ENCODE data around the gene CELSR3. TPM values are rescaled to one million over a fixed set of nuclear protein-coding genes. Genes with fewer than 3 reads are reported as not detected.

Gene CELSR3
- total RNA-seq, 6 experiments from 2014 or later: 1.9 to 5.0 (median 3.4) TPM

GRCh38 chr3:48644898-48645760 is 17.6 kb downstream of the CELSR3 start:
- no peaks in the 10 kb centered on the region for H3K4me1 Mint-ChIP-seq (ENCODE audit: low read depth)
- no peak overlapping the region for H3K27ac Mint-ChIP-seq
- DNase-seq: no peak
- H3K4me3 Mint-ChIP-seq: no peak overlapping the region
- H3K36me3 Mint-ChIP-seq (ENCODE audit: low read depth): no peaks in the 10 kb centered on the region
- peaks cover 8% of the 10 kb centered on the region for H3K27me3 Mint-ChIP-seq (ENCODE audit: insufficient read depth)
- TF ChIP-seq CTCF (IDR thresholded peaks at IDR 0.05): no peak
- no peaks in the 10 kb centered on the region for H3K9me3 Mint-ChIP-seq

GRCh38 chr3:48642605-48643004 is 20.1 kb downstream of the CELSR3 start:
- no peaks in the 10 kb centered on the region for H3K9me3 Mint-ChIP-seq
- H3K4me1 Mint-ChIP-seq (ENCODE audit: low read depth): no peaks in the 10 kb centered on the region
- H3K27ac Mint-ChIP-seq: no peak overlapping the region
- no peak for DNase-seq
- H3K36me3 Mint-ChIP-seq (ENCODE audit: low read depth): no peaks in the 10 kb centered on the region
- H3K4me3 Mint-ChIP-seq: no peak overlapping the region
- peaks cover 8% of the 10 kb centered on the region for H3K27me3 Mint-ChIP-seq (ENCODE audit: insufficient read depth)
- no peak for TF ChIP-seq CTCF (IDR thresholded peaks at IDR 0.05)

GRCh38 chr3:48641396-48641795 is 21.3 kb downstream of the CELSR3 start:
- Mint-ChIP-seq H3K27me3 (ENCODE audit: insufficient read depth) (peaks cover 8% of the 10 kb centered on the region), H3K9me3 (no peaks in the 10 kb centered on the region), H3K27ac (no peak overlapping the region), H3K4me3 (no peak overlapping the region), H3K36me3 (ENCODE audit: low read depth) (no peaks in the 10 kb centered on the region), H3K4me1 (ENCODE audit: low read depth) (peaks cover 11% of the 10 kb centered on the region)
- DNase-seq: no peak
- TF ChIP-seq CTCF (IDR thresholded peaks at IDR 0.05): no peak

GRCh38 chr3:48639944-48640606 is 22.6 kb downstream of the CELSR3 start:
- H3K27me3 Mint-ChIP-seq (ENCODE audit: insufficient read depth): peaks cover 8% of the 10 kb centered on the region
- no peaks in the 10 kb centered on the region for H3K9me3 Mint-ChIP-seq
- no peaks in the 10 kb centered on the region for H3K36me3 Mint-ChIP-seq (ENCODE audit: low read depth)
- H3K27ac Mint-ChIP-seq: no peak overlapping the region
- H3K4me1 Mint-ChIP-seq (ENCODE audit: low read depth): peaks cover 17% of the 10 kb centered on the region
- no peak for TF ChIP-seq CTCF (IDR thresholded peaks at IDR 0.05)
- DNase-seq: no peak
- no peak overlapping the region for H3K4me3 Mint-ChIP-seq

GRCh38 chr3:48637305-48637704 is 25.4 kb downstream of the CELSR3 start:
- Mint-ChIP-seq H3K4me3 (no peak overlapping the region), H3K36me3 (ENCODE audit: low read depth) (peaks cover 5% of the 10 kb centered on the region), H3K27ac (no peak overlapping the region), H3K9me3 (no peaks in the 10 kb centered on the region), H3K27me3 (ENCODE audit: insufficient read depth) (peaks cover under 1% of the 10 kb centered on the region; the same call in 1 of the 2 replicates), H3K4me1 (ENCODE audit: low read depth) (peaks cover 27% of the 10 kb centered on the region)
- DNase-seq: no peak
- peak; percentile 11; the same call in 1 of the 2 replicates for TF ChIP-seq CTCF (IDR thresholded peaks at IDR 0.05)

Measured in HFFc6 (cell line).